HT-29 (cell line): ENCODE measurements around the gene DISP3. TPM values are rescaled to one million over a fixed set of nuclear protein-coding genes. Genes with fewer than 3 reads are reported as not detected.

Experiments used
- DNase-seq: peaks from one replicate; pipeline ENCODE4 v3.0.0-alpha.2; 2015; ENCODE audit warnings: low spot score
- total RNA-seq: library from RNA; depleted of rRNA; stranded (reverse); fragments of >200 nt; shearing (Covaris generic); gene quantifications from 2 replicates; pipeline ENCODE4 v1.2.3, GENCODE V29; 2014

The DISP3 gene
- total RNA-seq, 1 experiment from 2014 or later, result 0.05 TPM

DNA sequence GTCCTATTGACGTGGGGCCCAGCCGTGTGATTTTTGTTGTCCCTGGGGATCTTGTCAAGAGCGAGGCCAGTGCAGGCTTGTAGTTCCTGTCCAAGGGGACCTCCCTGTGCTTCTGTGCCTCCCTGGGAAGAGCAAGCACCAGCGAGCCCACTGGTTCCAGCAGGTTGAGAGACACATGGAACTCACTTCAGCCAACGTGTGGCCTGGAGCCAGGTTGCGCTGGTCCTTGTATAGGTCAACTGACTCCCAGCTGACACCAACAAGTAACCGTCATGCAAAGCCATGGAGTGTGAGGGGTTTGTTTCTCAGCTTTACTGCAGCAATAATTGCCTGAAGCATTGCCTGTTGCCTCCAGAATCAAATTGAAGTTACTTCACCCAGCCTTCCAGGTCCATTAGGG is 63.0 kb downstream of the DISP3 start:
- DNase-seq, result no peak

DNA sequence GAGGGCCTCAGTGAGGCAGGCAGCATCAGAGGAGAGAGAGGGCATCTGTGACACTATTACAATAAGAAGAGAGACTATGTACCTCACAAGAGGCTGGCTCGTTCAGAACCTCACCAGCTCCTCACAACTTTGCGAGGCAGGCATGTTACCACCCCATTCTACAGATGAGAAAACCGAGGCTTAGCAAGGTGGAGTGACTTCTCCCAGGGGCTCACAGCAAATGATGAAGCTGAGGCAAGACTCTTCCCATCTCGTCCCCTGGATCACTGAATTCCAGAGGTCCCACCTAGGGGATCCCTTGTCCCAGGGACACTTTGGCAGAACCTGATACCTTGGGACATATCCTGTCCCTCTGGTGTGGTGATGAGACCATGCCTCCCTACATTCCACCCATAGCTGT is 64.4 kb downstream of the DISP3 start:
- DNase-seq, result no peak

DNA sequence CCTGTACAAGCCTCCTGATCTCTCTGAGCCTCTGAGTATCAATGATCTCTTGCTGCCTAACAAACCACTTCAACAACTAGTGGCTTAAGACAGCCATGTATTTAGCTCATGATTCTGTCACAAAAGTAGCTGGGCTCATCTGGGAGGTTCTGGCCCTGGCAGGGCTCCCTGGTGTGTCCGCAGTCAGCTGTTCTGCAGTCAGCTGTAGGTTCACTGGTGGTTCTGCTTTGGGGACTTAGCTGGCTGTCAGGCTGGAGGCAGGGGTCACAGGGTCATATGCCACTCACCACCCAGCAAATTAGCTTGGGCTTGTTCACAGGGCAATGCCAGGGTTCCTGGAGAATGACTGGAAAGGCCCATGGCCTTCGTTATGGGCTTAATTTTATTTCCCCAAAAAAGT is 64.8 kb downstream of the DISP3 start:
- no peak for DNase-seq

DNA sequence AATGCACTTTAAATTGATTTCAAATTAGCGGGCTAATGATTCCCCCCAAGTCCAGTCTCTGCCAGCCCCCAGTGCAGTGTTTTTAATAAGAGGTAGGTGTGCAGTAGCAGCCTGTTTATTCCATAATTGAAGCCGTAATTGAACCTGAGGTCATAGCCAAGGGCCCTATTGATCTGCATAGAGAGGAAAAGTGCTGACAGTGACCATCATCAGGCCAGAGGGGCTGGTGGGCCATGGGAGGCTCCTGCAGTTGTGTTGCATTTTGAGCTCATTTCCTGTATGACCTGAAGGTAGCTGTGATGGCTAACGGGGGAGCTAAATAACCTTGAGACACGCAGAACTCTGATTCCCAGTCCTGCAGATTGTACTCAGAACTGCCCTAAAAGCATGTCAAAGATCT is 67.5 kb downstream of the DISP3 start:
- no peak for DNase-seq

DNA sequence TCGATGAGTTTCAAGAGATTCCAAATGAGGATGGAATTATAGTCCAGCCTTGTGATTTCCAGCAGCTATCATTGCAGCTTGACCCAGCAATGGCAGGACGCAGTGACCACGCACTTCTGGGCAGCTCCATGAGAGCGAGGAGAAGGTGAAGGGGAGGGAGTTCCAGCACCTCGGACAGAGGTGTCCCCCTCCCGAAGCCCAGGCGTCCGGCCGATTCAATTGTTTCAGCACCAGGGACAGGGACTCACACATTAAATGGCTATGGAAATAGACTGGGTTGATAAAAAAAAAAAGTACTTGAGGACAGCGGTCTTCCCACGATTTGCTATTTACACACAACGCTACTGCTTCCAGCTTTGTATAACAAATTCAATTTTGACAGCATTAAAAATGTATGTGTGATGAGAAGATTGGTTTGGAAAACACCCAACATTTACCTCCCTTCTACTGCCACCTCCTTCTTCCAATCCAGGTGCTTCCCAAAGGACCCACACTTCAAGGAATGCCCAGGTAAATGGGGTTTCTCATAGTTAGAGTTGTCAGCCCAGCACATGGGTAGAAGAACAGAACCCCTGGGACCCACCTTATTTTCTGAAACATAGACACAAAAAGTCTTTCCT is 71.8 kb downstream of the DISP3 start:
- peak; percentile 85 for DNase-seq

DNA sequence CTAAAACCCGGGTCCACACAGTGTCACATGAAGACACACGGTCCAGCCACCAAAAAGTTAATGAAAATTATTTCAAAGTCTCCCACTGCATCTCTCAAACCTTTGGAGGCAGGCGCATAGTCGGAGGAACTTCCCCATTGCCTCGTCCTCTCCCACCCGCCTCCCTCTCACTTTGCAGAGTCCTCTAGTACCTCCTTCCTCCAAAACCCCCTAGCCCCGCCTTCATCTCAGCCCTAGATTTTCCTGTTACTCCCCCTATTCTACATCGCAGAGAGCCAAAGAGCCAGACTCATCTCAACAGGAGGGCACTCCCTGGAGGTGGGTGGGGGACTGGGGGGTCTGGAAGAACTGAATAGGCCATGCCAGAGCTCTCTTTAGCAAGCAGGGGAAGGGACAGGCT is 79.3 kb downstream of the DISP3 start:
- DNase-seq, result no peak

DNA sequence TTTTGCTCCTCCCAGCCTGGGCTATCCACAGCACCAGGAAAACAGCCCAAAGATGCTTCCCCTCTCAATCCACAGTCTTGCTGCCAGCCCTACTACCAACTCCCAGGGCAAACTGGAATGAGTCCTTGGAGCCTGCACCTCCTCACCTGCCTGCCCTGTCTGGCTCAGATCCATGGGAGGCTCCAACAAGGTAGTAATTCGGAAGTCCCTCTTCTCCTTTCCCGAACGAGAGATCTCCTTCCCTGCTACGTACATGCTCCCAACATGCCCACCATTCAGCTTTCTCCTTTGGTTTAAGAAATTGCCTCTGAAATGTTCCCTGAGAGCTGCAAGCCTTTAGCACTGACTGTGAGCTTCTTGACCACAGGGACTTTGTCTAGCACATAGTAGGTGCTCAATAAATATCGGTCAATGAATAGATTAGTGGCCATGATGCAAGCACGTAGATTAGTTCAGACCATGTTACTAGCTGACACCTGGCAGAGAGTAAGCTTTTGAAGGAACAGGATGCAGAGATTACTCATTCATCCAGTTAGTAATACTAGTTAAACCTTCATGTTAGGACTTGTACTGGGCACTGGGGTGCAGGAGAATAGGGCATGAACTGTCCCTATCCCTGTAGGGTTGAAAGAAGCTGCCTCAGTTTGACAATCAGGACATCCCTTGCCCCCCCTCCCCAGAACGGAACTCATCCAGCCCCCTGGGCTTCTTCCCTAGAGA is 80.1 kb downstream of the DISP3 start:
- DNase-seq, result no peak

DNA sequence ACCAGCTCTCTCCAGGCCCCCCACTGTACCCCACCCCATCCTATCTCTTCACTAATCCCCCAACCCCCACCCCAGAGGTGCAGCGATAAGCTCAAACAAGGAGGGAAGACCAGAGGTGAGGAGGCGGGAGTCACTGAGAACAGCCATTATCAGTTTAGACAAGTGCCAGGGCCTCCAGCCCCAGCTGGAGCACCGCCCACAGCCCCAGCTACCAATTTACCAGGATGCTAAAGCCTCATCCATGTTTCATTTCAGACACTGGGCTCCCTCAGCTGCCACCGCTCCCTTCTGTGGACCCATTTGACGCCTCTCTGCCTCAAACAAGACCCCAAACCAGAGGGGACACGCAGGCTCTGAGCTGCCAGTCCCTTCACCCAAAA is 80.6 kb downstream of the DISP3 start:
- no peak for DNase-seq

DNA sequence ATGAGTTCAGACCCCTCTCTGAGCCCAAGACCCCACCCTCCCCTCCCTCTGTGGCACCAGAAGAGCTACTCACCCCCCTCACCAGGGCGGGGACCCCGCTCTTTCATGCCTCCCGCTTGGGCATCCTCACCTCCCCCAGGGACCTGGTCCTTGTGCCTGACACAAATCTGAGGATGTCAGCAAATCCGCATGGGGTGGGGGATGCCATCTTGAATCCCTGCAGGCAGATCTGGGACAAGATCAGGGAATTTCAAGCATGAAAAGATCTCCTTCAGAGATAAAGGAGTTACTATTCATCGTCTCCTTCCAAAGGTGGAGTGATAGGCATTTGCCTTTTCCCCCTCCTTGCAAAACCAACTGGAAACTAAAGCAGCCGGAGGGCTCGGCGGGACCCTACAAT is 81.1 kb downstream of the DISP3 start:
- no peak for DNase-seq

DNA sequence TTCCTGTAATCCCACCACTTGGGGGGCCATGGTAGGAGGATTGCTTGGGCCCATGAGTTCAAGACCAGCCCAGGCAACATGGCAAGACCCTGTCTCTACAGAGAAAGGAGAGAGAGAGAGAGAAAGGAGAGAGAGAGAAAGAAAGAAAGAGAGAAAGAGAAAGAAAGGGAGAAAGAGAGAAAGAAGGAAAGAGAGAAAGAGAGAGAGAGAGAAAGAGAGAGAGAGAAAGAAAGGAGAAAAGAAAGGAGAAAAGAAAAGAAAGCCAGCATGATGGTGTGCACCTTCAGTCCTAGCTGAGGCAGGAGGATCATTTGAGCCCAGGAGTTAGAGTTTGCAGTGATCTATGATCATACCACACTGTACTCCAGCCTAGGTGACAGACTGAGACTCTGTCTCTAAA is 82.8 kb downstream of the DISP3 start:
- DNase-seq, result no peak

DNA sequence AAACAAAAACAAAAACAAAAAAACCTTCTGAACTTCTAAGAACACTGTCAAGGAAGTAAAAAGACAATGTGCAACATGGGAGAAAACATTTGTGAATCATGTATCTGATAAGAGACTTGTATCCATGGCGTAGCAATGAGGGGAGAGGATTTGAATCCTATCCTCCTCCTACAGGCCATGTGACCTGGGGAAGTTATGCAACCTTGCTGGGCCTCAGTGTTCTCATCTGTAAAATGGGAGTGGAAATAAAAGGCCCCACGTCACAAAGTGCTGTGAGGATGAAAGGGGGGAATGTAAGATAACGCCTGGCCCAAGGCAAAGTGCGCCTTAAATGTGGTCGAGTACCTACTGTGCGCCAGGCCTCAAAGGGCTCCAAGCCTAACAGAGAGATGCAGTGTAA is 83.7 kb downstream of the DISP3 start:
- DNase-seq, result no peak

DNA sequence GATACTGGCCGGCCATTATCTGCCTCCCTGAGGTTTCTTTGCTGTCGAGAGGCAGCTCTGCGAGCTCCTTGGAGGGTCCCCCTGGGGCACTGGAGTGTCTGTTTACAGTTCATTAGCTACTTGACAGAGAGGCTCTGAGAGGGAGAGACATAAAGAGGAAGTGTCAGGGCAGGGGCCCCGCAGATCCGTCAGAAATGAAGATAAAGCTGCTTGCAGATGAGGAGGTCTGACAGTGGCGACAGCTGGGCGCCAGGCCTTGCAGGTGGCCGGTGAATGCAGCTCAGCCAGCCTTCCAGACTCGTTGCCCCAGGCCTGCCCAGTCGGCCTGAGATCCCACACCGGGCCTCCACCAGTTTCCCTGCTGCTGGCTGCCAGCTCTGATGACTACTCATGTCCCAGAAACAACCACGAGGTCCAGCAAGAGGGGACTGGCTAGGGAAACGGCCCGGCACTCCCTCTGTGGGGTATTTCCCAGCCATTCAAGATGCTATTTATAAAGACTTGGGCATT is 84.7 kb downstream of the DISP3 start:
- DNase-seq, result no peak

DNA sequence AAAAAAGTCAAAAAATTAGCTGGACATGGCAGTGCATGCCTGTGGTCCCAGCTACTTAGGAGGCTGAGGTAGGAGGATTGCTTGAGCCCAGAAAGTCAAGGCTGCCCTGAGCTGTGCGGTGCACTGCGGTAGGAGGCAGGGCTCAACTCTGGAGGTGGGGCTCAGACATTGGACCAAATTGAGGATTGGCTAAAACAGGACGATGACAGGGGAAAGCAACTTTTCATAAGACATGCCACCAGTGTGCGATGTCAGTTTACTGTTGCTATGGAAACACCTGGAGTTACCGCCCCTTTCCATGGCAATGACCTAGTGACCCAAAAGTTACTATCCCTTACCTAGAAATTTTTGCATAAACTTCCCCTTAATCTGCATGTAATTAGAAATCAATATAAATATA is 85.3 kb downstream of the DISP3 start:
- no peak for DNase-seq

DNA sequence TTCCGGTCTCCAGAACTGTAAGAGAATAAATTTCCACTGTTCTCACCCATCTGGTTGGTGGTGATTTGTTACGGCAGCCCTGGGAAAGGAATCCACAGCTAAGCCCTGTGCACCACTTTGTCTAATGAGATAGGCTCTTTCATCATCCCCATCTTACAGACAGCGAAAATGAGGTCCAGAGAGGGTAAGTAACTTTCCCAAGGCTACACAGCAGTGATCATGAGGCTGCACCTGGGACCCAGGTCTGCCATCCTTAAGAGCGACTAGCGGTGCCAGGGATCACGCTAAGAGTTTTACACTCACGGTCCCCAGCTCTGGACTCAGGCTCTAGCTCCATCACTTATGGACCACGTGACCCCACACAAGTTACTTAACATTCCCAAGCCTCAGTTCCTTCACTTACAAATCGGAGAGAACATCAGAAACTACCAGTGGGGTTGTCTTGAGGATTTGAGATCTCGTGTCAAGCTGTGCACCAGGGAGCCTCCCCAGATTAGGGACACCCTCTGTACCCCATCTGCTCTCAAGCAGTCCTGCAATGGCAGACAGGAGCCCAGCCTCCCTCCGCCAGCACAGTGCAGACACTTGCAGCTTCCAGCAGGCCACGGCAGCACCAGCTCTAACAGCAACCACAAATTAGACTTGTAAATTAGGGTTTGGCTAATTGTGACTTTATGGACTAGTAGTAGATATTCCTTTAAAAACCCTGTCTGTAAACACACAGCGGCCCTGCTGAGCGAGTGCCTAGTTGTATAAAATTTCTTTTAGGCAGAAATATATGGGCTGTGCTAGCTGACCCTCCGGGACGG is 87.3 kb downstream of the DISP3 start:
- no peak for DNase-seq

DNA sequence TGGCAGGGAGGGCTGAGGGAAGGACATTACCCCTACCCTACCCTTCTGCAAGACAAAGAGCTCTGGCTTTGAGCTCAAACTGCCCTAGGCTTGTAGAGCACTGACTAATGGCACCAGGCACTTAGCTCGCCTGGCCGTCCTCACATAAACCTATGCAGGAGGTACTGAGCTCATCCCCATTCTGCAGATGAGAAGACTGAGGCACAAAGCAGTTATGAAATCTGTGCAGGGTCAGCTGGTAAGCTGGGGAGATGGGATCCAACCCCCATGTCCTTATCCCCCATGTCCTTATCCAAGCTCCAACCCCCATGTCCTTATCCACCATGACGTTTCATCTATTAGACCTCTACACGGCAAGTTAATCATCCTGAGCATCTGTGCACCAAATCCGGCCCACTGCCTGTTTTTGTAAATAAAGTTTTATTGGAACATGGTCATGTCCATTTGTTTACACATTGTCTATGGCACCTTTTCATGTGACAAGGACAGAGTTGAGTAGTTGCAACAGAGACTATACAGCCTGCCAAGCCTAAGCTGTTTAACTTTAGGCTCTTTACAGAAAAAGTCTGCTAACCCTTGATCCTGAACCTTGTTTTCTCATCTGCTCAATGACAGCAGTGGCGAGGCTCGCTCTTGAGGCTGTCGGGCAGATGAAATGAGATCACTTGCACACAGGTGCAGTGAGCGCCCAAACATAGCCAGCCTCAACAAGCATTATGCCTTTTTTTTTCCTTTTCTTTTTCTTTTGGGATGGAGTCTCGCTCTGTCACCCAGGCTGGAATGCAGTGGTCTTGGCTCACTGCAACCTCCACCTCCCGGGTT is 88.5 kb downstream of the DISP3 start:
- DNase-seq, result no peak

DNA sequence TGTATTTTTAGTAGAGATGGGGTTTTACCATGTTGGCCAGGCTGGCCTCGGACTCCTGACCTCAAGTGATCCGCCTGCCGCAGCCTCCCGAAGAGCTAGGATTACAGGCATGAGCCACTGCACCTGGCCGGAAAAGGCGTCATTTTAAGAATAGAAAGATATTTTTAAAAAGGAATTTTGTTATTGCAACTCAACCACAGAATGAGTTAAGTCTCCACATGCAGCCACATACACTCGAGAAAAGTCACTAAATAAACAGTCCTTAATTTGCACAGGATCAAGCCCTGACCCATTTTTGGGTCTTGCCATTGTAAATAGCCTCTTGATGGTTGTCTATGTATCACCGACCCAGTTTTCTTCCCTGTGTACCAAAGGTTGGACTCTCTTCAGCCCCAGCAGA is 89.7 kb downstream of the DISP3 start:
- DNase-seq, result no peak

DNA sequence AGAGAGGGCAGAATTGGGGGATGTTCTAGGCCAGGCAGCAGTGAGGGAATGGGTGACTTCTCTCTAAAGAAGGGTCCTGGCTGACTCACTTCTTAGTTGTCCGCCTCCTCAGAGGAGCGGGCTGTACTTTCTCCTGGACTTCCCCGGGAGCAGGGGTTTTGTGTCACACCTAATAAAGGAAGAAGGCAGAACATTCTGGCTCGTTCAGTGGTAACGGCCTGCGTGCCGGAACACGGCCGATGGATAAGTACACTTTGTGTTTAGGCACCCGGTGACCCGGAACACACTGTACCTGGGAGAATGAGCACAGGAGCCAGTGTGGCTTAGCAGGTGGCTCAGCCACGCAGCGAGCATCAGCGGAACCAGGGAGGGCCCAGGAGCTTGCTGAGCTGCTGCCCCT is 90.6 kb downstream of the DISP3 start:
- DNase-seq, result no peak

DNA sequence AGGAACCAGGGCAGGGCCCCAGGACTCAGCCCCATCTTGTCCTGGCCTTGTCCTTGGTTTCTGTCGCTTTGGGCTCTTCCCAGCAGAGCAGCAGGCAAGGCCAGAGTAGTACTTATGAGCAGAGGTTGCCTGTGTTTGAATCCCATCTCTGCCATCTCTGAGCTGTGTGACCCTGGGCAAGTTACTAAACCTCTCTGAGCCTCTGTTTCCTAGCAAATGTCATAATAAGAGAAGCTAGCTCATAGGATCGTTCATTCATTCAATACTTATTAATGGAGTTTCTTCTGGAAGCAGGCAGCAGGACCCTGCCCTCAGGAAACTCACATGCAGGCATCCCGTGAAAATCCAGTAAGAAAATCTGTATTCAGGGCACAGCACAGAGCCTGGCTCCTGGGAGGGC is 91.0 kb downstream of the DISP3 start:
- no peak for DNase-seq

DNA sequence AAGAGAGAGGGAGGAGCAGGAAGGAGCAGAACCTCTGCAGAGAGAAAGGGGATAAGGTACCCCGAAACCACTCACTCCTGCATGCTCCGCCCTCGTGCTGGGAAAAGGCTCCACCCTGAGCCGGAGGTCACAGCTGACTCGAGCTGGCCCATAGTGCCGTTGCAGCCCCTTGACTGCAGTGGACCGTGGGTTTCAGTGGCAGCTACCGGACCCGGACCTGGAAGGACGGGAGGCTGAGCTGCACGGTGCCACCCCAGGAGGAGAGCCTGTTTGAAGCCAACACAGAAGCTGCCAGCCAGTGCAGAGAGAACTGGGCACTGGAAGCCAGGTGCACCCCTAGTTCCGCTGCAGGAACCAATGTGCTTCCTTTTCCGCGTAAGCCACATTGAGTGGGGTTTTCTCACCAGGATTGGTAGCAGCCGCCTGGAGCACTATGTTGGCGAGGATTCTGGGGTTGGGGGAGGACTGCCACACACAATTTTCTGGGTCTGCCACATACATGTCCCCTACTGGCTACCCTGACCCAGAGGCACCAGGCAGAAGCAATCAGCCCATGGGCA is 91.9 kb downstream of the DISP3 start:
- DNase-seq, result no peak

DNA sequence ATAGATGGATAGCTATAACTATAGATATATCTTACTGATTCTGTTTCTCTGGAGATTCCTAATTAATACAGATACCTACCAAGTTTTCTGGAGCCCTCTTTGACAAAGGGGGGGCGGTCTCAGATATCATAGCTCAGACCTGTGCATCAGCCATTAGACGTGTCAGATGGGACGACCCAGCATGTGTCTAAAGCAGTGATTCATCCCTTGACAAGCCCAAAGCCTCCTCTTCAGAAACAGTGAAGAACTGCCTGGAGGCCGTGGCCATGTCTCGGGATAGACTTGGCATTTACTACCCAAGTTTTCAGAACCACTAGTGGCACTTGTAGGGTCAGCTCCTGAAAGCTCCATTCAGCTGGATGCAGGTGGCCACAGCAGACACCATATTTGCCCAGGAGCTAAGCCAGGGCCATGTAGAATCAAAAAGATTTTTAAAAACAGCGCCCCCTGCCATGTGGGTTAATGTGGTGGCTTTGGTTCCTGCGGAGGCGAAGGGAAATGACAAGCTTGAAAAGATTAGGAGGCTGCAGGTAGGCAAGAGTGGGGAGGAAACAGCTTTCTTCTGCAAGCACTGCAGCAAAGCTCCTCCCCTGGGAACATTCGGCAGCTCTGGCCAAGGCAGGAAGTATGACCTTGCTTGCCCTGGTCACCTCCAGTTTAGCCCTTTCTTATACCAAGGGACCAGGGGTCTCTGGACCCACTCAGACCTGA is 93.1 kb downstream of the DISP3 start:
- DNase-seq, result peak; percentile 22
